GM13977 (cell line): Measurements from ENCODE around the gene GRK6.

Experiments
- DNase-seq: peaks from one replicate; pipeline ENCODE4 v3.0.0; 2012; ENCODE audit warnings: low spot score
- CTCF ChIP-seq: IDR thresholded peaks from 2 replicates; pipeline ENCODE4 v1.5.1; 2012; ENCODE audit warnings: mild to moderate bottlenecking, control low read depth; ENCODE audit not compliant: insufficient read depth; ENCODE audit errors: extremely low read depth, missing control alignments
- in situ Hi-C: fragments of 300-500 bp; cut with MboI; formaldehyde crosslinking; loops from one replicate; pipeline ENCODE4 v1.12.0; 2022; ENCODE audit warnings: low sequenced_read_pairs, low pct_unique_long_range_greater_than_20kb, mixed read lengths, inconsistent platforms; ENCODE audit not compliant: unreplicated experiment

GRK6 gene

GRCh38 chr5:177397875-177398390 is 28.5 kb upstream of the GRK6 start:
- in situ Hi-C loops, result no loop called here
- no peak for TF ChIP-seq CTCF
- no peak for DNase-seq

- in situ Hi-C loops, result loop anchor here (10.0 kb wide), 1 partner anchor 55 kb away; no protein-coding TSS in a partner anchor
- no peak for DNase-seq
- TF ChIP-seq CTCF, result no peak
Measured at GRCh38 chr5:177399997-177400868, 26.2 kb upstream of the GRK6 start, which contains the start of gene PFN3. Gene PFN3 (minus strand): TSS chr5:177400661. CDS start chr5:177400576, 85 bp downstream.

GRCh38 chr5:177402271-177403043 is 24.0 kb upstream of the GRK6 start:
- peak; percentile 82 for DNase-seq
- TF ChIP-seq CTCF, result peak; percentile 57
- in situ Hi-C loops, result loop anchor here (10.0 kb wide), 1 partner anchor 52 kb away; no protein-coding TSS in a partner anchor

GRCh38 chr5:177403102-177403791 is 23.2 kb upstream of the GRK6 start:
- in situ Hi-C loops, result loop anchor here (10.0 kb wide), 1 partner anchor 52 kb away; no protein-coding TSS in a partner anchor
- peak; percentile 70 for DNase-seq
- TF ChIP-seq CTCF, result peak; percentile 3

- in situ Hi-C loops, result loop anchor here (10.0 kb wide), 1 partner anchor 51 kb away; no protein-coding TSS in a partner anchor
- peak; percentile 96 for DNase-seq
- peak; percentile 96 for TF ChIP-seq CTCF
Measured at GRCh38 chr5:177403792-177404640, 22.5 kb upstream of the GRK6 start.
